ENCODE data around the gene RCBTB2.

Gene RCBTB2

DNA sequence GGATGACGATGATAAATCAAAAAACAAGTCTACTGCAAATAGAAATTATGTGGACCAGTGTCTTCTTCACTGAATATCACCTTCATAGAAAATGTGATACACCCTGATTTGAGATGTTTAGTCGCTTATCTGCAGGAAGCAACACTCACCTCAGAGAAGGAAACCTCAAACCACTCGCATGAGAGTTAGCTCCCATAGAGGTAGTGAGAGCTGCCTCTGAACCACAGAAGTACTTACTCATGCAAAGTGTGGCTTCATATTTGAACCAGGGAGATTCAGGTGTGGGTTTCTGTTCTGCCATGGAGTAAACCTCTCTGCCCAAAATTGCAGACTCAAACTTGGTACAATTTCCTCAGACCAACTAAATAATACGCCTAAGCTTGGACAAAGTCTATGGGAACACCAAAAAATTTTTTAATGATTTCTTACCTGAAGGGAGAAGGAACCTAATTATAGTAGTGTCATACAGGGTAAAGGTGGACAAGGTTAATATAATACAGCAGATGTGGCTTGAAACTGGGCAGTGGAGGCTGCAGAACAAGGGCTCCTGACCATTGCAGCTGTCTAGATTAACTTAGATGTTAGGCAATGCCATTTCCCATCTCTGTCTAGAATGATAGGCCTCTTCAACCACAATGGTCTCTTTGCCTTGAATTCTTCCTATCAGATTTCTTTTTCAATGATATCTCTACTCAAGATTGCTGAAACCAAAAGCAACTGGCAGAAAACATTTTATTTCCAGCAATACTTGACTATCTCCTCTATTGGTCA is 29.6 kb upstream of the RCBTB2 start:
- DNase-seq: peak; percentile 76 to 88

DNA sequence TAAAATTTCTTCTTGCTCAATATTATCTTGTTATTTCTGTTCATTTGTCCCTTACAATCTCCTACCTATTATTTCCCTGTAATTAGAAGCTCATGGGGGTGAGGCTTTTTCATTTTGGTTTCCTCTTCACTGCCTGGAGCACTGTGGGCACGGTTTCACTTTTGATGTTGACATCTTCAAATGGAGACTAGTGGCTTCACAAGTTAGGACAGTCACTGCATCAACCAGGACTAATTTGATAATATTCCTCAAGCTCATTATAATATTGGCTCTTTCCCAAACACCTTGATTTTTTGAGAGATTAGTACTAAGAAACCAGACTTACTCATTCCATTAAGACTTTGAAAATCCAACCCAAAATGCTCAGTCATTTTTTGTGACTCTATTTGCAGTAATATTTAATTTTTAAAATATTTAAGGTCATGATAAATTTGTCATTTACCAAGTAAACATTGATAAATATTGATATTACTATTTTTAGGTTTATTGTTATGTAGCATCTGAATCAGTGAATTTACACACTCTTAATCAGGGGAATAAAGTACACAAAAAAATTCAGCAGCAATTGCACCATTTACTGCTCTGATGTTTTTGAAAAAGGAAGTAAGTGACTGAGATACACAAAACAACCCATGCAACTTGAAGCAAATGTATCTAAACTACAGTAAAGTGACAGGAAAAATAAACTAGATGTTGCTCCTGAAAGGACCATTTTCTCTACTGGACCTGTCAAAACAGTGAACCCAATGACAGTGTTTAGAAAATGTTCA is 28.8 kb upstream of the RCBTB2 start:
- peak in 1 of 2 donors; percentile 47 for DNase-seq

DNA sequence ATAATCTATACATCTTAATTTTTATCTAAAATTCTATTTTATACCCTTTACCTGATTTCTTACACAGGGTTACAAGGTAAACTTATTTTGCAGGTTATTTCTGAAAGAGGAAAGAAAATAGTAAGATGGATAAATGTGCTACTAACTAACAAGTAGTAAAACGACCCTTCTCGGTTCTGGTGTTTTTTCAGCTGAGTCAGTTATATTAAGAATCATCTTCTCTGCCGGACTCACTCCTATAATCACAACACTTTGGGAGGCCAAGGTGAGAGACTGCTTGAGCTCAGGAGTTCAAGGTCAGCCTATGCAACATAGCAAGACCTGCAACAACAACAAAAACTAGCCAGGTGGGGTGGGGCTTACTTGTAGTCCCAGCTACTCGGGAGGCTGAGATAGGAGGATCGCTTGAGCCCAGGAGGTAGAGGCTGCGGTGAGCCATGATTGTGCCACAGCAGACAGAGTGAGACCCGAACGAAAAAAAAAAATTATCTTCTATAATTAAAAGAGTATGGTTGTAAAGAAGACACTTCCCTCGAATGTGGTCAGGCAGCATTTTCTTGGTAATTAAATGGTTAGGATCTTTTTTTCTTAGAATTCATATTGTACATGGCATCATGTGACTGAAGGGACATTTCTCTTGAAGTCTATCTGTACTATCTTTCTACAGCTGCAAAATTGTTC is 27.9 kb upstream of the RCBTB2 start:
- DNase-seq: peak in 1 of 2 donors; percentile 64

DNA sequence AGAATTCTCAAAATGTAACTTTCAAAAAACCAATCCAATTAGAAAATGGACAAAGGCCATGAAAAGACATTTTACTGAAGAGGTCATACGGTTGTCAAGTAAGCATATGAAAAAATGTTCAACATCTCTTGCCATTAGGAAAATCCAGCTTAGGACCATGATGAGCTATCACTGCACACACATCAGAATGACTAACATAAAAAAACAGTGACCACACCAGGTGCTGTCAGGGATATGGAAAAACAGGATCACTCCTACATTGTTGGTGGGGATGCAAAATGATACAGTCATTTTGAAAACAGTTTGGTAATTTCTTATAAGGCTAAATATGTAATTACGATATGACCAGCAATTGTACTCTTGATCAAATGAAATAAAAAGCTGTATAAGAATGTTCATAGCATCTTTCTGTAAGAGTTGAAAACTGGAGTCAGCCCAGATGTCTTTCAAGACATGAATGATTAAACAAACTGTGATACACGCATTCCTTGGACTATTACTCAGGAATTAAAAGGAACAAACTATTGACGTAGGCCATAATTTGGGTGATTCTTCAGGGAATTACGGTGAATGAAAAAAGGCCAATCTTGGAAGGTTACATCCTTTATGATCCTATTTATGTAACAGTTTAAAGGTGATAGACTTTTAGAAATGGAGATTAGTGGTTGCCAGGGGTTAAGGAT is 26.9 kb upstream of the RCBTB2 start:
- DNase-seq: no peak

DNA sequence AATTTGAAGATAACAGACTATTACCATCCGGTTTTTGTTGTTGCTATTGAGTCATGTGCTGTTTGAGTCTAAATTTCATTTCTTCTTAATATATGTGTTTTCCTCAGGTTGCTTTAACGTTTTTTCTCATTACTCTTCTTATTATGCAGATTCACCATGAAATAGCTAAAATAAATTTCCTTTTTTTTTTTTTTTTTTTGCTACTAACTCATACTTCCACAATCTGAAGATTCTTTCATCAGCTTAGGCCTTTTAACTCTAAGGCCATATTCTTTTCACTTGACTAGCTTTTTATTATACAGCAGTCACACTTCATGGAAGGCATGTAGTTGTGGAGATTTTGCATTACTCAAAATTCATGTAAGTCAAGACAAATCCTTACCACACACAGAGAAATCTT is 23.9 kb upstream of the RCBTB2 start:
- no peak for DNase-seq

DNA sequence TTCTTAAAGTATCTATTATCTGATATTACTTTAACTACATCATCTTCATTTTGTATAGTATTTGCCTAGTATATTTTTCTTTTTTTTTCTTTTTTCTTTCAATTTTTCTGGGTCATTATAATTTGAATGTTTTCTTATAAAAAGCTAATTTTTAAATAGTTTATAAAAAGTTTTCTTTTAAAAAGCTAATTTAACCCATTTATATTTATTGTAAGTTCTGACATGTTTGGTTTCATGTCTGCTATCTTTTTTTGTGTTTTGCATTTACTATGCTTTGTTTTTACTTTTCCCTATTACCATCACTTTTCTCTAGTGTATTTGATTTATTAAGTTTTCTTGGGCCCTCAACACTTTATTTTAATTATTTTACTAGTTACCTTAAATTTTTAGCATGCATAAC is 22.6 kb upstream of the RCBTB2 start:
- no peak for DNase-seq

DNA sequence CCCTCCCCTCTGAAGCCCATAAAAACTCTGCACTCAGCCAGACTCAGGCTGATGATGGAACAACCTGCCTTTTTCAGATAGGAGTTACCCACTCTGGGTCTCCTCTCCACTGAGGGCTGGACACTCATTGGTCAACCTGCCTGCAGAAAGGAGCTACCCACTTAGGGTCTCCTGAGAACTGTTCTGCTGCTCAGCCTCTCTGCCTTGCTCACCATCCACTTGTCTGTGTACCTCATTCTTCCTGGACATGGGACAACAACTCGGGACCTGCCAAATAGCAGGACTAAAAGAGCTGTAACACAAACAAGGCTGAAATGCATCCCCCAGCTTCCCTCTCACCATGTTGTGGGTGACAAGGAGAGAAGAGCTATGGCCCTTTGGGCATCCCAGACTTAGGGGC is 18.4 kb upstream of the RCBTB2 start:
- DNase-seq: no peak

DNA sequence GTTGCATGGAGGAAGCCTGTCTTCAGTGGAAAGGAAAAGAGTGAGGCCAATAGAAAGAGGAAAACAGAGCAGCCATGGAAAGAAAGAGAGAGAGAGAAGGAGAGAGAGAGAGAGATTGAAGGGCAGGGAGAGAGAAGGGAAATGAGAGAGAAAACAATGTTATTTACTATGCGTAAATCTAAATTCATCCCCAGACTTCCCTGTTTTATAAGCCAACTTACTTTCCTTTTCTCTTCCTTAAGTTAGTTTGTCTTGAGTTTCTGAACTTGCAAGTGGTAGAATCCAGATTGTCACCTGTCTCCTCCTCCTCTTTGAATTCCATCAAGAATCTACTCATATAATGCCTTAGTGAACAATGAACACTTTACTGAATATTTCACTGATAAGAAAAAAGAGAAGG is 16.8 kb upstream of the RCBTB2 start:
- no peak for DNase-seq

DNA sequence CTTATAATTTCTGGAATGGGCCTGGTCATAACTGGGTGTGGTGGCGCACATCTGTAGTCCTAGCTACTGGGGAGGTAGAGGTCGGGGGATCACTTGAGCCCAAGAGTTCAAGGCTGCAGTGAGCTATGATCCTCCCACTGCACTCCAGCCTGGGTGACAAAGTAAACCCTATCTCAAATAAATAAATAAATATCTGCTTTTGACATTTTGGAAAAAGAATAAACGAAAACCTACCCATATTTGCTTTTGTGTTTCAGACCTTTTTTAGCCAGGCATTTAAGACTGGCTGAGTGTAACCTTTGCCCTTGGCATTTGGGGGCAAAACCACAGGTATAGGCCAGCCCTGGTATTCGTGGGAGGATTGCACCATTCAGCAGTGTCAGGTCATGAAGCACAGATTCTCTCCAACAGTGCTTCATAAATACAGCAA is 14.8 kb upstream of the RCBTB2 start:
- DNase-seq: no peak

DNA sequence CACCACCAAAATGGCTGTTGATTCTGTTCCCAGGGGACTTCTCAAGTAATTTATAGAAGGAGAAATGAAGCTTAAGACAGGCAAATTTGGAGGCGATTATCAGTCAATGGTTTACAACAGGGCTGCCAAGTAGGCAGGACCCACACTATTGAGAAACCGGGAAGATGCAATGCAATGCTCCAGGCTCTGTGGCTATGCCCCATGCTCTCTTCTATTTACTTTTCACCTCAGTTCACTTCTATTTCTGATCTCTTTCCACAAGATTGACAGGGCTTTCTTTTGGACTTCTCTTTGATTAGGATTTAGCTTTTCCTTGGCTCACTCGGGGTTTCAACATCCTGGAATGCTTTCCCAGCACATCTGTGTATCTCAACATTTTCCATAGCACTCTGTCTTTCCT is 12.7 kb upstream of the RCBTB2 start:
- no peak for DNase-seq

DNA sequence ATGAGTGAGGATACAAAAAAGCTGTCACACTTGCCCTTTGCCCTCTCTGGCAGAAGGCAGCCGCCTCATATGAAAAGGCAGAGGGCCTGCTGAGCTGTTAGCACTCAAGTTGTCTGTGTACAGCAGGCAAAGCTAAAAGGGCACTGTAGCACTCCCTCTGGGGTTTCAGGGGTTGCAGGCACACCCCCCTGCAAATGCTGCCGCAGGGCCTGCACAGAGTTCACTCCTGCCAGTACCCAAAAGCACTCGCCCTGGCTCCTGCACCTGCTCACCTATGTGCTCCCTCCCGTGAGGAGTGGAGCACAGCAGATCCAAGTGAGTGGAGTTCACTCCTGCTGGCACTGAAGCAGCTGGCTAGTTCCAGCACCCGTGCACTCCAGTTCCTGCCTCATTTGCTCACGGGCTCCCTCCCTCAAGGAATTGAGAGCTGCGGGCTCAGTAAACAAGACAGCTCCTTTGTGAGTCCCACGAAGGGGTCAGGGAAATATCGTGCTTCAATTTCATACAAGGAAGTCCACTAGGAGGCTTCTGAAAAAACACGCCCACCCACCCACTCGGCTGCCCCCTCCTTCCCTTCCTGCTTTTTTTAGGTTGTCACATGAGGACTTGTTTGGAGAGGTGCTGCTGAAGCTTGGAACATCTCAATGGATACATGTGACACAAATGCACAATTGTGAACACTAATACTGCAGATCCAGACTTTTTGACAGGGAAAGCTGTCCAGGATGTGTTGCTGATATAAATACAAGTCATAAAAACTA is 9.9 kb upstream of the RCBTB2 start:
- DNase-seq: no peak

DNA sequence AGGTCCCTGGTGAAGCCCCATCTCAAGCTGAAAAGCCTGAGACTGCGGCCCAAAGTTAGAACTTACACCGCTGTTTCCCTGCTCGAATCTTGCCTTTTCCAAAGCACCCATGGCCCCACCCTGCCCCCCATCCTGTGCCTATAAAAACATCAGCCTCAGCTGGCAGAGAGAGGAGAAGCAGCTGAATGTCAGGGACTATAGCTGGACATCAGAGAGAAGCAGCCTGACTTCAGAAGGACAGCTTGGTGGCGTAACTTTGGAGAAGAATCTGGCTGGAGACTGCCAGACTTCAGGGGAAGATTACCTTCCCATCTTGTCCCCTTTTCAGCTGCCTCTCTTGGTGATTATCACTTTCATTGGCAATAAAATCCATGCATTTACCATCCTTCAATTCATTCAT is 9.3 kb upstream of the RCBTB2 start:
- no peak for DNase-seq

DNA sequence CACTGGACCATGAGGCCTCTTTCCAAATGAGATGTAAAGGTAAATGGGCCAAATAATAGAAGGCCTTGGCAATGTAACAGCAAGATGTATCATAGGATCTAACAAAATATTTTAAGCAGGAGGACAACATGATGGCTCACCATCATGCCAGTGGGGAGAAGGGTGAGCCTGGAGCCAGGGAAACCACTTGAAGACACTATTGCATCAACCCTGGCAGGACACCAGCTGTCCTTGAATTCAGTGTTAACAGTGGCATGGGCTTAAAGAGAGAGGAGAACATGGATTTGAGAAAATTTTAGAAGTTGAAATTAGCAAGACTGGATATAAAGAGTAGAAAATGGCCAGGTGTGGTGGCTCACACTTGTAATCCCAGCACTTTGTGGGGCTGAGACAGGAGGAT is 6.7 kb upstream of the RCBTB2 start:
- no peak for DNase-seq

DNA sequence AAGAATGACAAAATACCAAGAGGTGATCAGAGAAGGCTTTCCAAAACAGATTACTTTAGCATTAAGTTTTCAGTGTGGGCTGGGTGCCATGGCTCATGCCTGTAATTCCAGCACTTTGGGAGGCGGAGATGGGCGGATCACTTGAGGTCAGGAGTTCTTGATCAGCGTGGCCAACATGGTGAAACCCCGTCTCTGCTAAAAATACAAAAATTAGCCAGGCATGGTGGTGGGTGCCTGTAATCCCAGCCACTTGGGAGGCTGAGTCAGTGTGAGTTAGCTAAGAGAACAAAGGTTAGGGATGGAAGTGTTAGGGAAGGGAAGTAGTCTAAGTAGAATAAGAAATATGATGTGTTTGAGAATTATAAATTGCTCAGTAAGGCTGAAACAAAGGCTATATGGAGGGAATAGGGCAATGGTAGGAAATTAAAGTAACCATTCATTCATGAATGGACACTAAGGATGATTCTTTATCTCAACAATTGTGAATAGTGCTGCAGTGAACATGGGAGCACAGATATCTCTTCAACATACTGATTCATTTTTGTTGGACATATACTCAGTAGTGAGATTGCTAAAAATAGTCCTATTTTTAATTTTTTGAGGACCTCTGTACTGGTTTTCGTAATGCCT is 3.9 kb upstream of the RCBTB2 start:
- no peak for DNase-seq

DNA sequence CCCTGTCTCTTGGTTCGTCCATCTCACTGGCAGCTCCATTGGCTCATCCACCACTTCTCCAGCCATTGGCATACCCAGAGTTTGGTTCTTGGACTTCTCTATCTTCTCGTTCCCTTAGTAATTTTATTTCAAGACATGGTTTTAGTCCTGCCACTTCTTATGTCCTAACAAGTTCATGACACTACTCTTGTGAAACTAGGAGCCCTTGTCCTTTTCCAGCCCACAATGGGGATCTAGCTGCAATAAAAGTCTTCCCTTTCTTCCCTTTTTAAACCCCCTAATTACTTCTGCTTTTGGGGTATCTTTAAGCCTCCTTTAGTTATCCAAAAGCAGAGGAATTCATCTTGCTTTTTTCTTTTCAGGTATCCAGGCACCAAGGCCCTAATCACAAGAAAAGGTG is 2.9 kb upstream of the RCBTB2 start:
- DNase-seq: no peak

DNA sequence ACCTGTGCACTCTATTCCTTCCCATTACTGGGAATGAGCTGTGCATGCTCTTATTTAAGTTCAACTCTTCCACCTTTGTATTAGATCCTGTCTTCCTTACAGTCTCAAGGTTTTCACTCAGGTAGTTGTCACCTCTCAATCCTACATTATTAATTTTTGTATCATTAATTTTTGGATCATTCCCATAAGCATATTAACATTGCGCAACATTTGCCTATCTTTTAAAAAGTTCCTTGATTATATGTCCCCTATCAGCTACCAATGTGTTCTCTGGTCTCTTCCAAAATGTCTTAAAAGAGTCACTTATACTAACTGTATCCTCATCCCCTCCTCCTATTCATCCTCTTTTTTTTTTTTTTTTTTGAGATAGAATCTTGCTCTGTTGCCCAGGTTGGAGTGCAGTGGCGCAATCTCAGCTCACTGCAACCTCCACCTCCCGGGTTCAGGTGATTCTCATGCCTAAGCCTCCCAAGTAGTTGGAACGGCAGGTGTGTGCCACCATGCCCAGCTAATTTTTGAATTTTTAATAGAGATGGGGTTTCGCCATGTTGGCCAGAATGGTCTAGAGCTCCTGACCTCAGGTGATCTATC is 2.1 kb upstream of the RCBTB2 start:
- no peak for DNase-seq

DNA sequence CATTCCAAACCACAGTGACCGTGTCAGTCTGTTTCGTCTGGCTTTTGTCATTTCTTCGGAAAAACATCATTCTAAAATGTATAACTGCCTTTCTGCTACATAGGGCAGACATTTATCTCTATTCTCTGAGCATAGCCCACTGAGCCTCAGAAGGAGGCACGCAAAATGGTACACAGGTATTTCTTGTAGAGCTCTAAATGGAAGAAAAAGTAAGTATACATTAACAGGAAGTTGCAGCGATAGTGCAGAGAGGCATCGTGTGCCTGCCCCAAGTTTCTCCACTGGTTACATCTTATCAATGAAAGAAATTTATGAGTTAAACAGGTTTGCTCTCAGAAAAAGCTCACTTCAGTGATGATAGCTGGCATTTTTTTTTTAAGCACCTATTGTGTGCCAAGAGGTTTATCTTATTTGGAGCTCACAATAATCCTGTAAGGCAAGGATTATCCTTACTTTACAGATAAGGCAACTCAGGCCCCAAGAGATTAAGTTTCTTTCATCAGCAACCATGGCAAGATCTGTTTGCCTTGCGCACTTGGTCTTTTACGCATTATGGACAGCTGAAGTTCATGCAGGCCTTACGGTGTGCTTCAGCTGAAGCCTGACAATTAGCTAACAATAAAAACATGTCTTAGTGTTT is 1.2 kb upstream of the RCBTB2 start:
- DNase-seq: no peak

DNA sequence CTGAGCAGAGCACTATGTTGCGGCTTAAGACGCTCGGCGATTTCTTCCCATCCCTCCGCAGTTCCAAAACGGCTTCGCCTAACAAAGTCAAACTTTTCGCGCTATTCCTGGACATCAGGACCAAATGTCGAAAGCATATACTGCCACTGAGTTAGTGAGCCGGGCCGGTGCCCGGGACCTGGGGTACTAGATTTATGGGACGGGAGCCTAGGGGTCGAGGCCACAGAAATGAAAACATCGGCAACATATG is 699 bp downstream of the RCBTB2 start:
- no peak for DNase-seq

DNA sequence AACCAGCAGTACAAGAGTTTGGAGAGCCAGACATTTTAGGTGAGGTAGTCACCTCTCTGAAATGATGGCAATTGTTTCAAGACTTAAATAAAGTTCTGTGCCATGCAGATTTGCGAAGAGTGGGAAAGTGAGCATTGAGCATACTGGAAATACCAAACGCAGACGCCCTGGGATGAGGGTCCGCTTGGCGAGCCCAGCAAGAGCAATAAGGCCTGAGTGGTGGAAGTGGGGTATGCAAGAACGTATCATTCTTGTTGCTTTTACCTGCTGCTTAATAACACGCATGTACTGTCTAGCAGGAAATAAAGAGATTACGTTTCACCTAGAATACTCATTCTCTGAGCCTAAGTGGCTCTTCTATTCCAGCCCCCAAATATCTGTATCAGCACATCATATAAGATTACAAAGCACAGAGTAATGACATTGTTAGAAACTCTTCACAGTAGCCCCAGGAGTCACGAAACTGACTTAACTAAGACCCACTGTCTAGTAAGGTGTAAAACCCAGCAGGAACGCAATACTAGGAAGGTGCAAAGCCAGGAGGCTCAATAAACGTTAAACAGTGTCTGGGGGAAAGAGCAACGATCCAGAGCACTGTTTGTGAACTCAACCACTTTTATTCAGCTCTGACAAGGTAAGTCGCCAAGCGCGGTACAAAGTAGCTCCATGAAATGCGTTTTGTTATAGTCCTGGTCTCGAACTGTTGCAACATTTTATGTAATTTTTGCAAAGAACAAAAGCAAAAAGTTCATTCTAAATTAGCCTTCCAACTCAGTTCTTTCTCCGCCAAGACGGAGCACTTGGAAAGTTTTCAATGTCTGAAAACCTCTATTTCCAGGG is 1.2 kb downstream of the RCBTB2 start:
- peak in 1 of 2 donors; percentile 42 for DNase-seq

DNA sequence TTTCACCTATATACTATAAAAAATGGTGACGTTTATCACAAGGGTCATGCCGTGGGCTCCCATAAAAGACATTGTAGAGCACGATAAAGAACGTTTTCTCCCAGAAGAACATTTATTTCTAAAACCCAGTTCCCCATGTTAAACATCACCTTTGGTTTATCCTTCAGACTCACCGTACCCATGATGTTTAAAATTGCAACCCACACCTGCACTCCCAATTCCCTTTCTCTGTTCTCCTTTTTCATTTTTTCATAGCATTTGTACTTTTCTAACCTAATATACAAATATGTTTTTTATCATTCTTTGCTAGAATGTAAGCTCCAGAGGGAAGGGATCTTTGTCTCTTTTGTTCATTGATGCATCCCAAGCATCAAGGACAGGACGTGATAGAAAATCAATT is 2.0 kb downstream of the RCBTB2 start:
- no peak for DNase-seq

Measured in CD4-positive, alpha-beta T cell treated with Interleukin-4 for 1 hour (primary cell).